Ascending aorta (tissue), 2 donors: ENCODE measurements around the gene XXYLT1. TPM values are rescaled to one million over a fixed set of nuclear protein-coding genes. Genes with fewer than 3 reads are reported as not detected.

Source experiments
- DNase-seq, 2 donors: peaks; one replicate each; pipeline ENCODE4 v3.0.0-alpha.2; 2019; ENCODE audit warnings: low spot score in 2 of 2
- H3K27ac ChIP-seq, 2 donors: fragments of 200-600 bp; sonication (generic); one replicate each; pipeline ENCODE4 v1.5.1; 2016 to 2017; ENCODE audit warnings: mild to moderate bottlenecking in 1 of 2
- H3K27me3 ChIP-seq: fragments of 200-600 bp; sonication (generic); one replicate; pipeline ENCODE4 v1.5.1; 2017
- H3K36me3 ChIP-seq, 2 donors: fragments of 200-600 bp; sonication (generic); one replicate each; pipeline ENCODE4 v1.5.1; 2016
- H3K4me1 ChIP-seq, 2 donors: fragments of 200-600 bp; sonication (generic); one replicate each; pipeline ENCODE4 v1.5.1; 2016 to 2017; ENCODE audit warnings: mild to moderate bottlenecking in 1 of 2
- H3K4me3 ChIP-seq, 2 donors: fragments of 200-600 bp; sonication (generic); one replicate each; pipeline ENCODE4 v1.5.1; 2016 to 2017; ENCODE audit warnings: mild to moderate bottlenecking in 1 of 2
- H3K9me3 ChIP-seq, 2 donors: fragments of 200-600 bp; sonication (generic); one replicate each; pipeline ENCODE4 v1.5.1; 2016
- CTCF ChIP-seq, 3 experiments: fragments of 200-600 bp in 2 of 3; fragments of 450-650 bp in 1 of 3; sonication (generic) in 2 of 3; IDR thresholded peaks; one replicate each; pipeline ENCODE4 v1.5.1; 2016 to 2019; ENCODE audit warnings: antibody characterized with exemption in 3 of 3, mild to moderate bottlenecking in 1 of 3, moderate library complexity in 1 of 3
- intact Hi-C: fragments of 100-400 bp; cut with DNase I; formaldehyde crosslinking; loops from one replicate; pipeline ENCODE4 v1.15.1; 2023
- total RNA-seq: library from RNA; depleted of rRNA; stranded (reverse); fragments of >200 nt; gene quantifications from one replicate; pipeline ENCODE4 v1.1.0, GENCODE V29; 2016

Gene XXYLT1
- total RNA-seq, 1 donor from 2014 or later, result 41.0 TPM

- peak in 1 of 2 donors; percentile 35 for DNase-seq
- Histone ChIP-seq H3K9me3 (no peaks in the 10 kb centered on the region), H3K36me3 (no peaks in the 10 kb centered on the region), H3K4me1 (no peaks in the 10 kb centered on the region), H3K27me3 (no peaks in the 10 kb centered on the region), H3K27ac (no peak overlapping the region), H3K4me3 (no peak overlapping the region)
- TF ChIP-seq CTCF (IDR thresholded peaks at IDR 0.05), result no peak
- intact Hi-C loops, result no loop called here
These were observed 241.9 kb downstream of the XXYLT1 start for GRCh38 chr3:195028877-195029606.

- no peak for TF ChIP-seq CTCF (IDR thresholded peaks at IDR 0.05)
- DNase-seq, result peak in 1 of 2 donors; percentile 34
These were observed 245.1 kb downstream of the XXYLT1 start for GRCh38 chr3:195025884-195026200.

GRCh38 chr3:195025056-195025883 is 245.7 kb downstream of the XXYLT1 start:
- intact Hi-C loops, result no loop called here
- Histone ChIP-seq H3K27me3 (no peaks in the 10 kb centered on the region), H3K4me3 (no peak overlapping the region), H3K9me3 (no peaks in the 10 kb centered on the region), H3K4me1 (no peaks in the 10 kb centered on the region), H3K36me3 (no peaks in the 10 kb centered on the region), H3K27ac (no peak overlapping the region)
- DNase-seq, result no peak
- TF ChIP-seq CTCF (IDR thresholded peaks at IDR 0.05), result no peak

More at GRCh38 chr3:195025884-195026200, 245.1 kb downstream of the XXYLT1 start:
- Histone ChIP-seq H3K9me3 (no peaks in the 10 kb centered on the region), H3K36me3 (no peaks in the 10 kb centered on the region), H3K4me1 (no peaks in the 10 kb centered on the region), H3K27me3 (no peaks in the 10 kb centered on the region), H3K27ac (no peak overlapping the region), H3K4me3 (no peak overlapping the region)
- intact Hi-C loops, result no loop called here

- Histone ChIP-seq H3K9me3 (no peaks in the 10 kb centered on the region), H3K4me1 (no peaks in the 10 kb centered on the region), H3K4me3 (no peak overlapping the region), H3K27ac (no peak overlapping the region), H3K36me3 (no peaks in the 10 kb centered on the region), H3K27me3 (no peaks in the 10 kb centered on the region)
- no peak for TF ChIP-seq CTCF (IDR thresholded peaks at IDR 0.05)
- DNase-seq, result no peak
- intact Hi-C loops, result no loop called here
These were observed 247.0 kb downstream of the XXYLT1 start for GRCh38 chr3:195023989-195024388.

GRCh38 chr3:195023576-195023975 is 247.4 kb downstream of the XXYLT1 start:
- H3K36me3 ChIP-seq, result no peaks in the 10 kb centered on the region
- intact Hi-C loops, result no loop called here
- DNase-seq, result no peak
- H3K4me3 ChIP-seq, result no peak overlapping the region
- H3K27me3 ChIP-seq, result no peaks in the 10 kb centered on the region
- no peaks in the 10 kb centered on the region for H3K4me1 ChIP-seq
- no peak for TF ChIP-seq CTCF (IDR thresholded peaks at IDR 0.05)
- H3K27ac ChIP-seq, result no peak overlapping the region
- H3K9me3 ChIP-seq, result no peaks in the 10 kb centered on the region
